Kidney (tissue), 14 donors: ENCODE results near the gene PALD1. TPM values are rescaled to one million over a fixed set of nuclear protein-coding genes. Genes with fewer than 3 reads are reported as not detected.

Experiments used
- DNase-seq, 5 donors: peaks; one replicate each; pipeline ENCODE4 v3.0.0-alpha.2; 2013 to 2020
- FAIRE-seq: peaks from 2 replicates; lab custom pipeline; 2012; peaks lifted over from hg19 to GRCh38; lab: Jason Lieb, UNC
- H3K27ac ChIP-seq, 2 donors: one replicate each; pipeline ENCODE4 v1.7.0; 2013; ENCODE audit warnings: low read depth in 2 of 2, low read length in 2 of 2, inconsistent platforms in 1 of 2
- H3K27me3 ChIP-seq: one replicate; pipeline ENCODE4 v1.7.1; 2013; ENCODE audit warnings: low read length, inconsistent platforms; ENCODE audit not compliant: control insufficient read depth, insufficient read depth
- H3K36me3 ChIP-seq, 3 donors: one replicate each; pipeline versions ENCODE4 v1.7.0 to v1.7.1; 2013; ENCODE audit warnings: low read length in 3 of 3, control low read depth in 1 of 3, inconsistent platforms in 1 of 3; ENCODE audit not compliant: insufficient read depth in 3 of 3, control insufficient read depth in 2 of 3
- H3K4me1 ChIP-seq, 3 donors: one replicate each; pipeline versions ENCODE4 v1.7.0 to v1.7.1; 2013; ENCODE audit warnings: low read length in 3 of 3, inconsistent platforms in 1 of 3, low read depth in 1 of 3; ENCODE audit not compliant: control insufficient read depth in 2 of 3, insufficient read depth in 2 of 3
- H3K4me3 ChIP-seq, 3 donors: one replicate each; pipeline versions ENCODE4 v1.7.0 to v1.8.1; 2013; ENCODE audit warnings: low read length in 3 of 3, control low read depth in 1 of 3, inconsistent platforms in 1 of 3
- H3K9ac ChIP-seq, 3 donors: one replicate each; pipeline versions ENCODE4 v1.7.0 to v1.7.1; 2013; ENCODE audit warnings: low read length in 3 of 3, control low read depth in 1 of 3, inconsistent platforms in 1 of 3
- H3K9me3 ChIP-seq, 3 donors: one replicate each; pipeline versions ENCODE4 v1.7.0 to v1.7.1; 2013; ENCODE audit warnings: low read length in 3 of 3, control low read depth in 1 of 3, inconsistent platforms in 1 of 3; ENCODE audit not compliant: control insufficient read depth in 2 of 3, insufficient read depth in 1 of 3
- CTCF ChIP-seq: IDR thresholded peaks from 3 replicates; pipeline ENCODE4 v1.5.1; 2012; ENCODE audit warnings: mild to moderate bottlenecking, moderate library complexity, borderline replicate concordance; ENCODE audit not compliant: insufficient read depth; ENCODE audit errors: extremely low read depth
- intact Hi-C: fragments of 100-400 bp; cut with DNase I; formaldehyde crosslinking; loops from one replicate; pipeline ENCODE4 v1.11.1; 2022
- polyA plus RNA-seq: library from polyadenylated mRNA; stranded (reverse); fragments of 350-450 nt; fragmentation: Illumina TruSeq; extraction: RNeasy Lipid Tissue Mini Kit (QIAGEN cat#74804); gene quantifications from one replicate; pipeline ENCODE4 v1.2.3, GENCODE V29; 2014; ENCODE audit warnings: low read depth, low replicate concordance; ENCODE audit not compliant: insufficient read depth
- total RNA-seq: library from RNA; stranded (reverse); fragmentation: NEBNext Ultra II Directional; extraction: Animal tissue kit (Norgen Biotek cat#: 25700); gene quantifications from one replicate; pipeline ENCODE4 v1.2.1, GENCODE V29; 2021
- donor health status: control.
- donor health status: control.
- donor health status: control.
- donor health status: control.
- donor health status: control.
- donor health status: DM: yes; HTN: yes; CAD: no.
- donor health status: Normal renal cell carcinoma (clear cell type).

PALD1 gene
- total and polyA plus RNA-seq, 2 donors from 2014 or later: 3.0 to 14.4 TPM

GRCh38 chr10:70552586-70552985 lies 74.0 kb downstream of the PALD1 start:
- no peak for TF ChIP-seq CTCF
- peak in 1 of 5 donors; percentile 57 for DNase-seq
- Histone ChIP-seq H3K27ac (no peak overlapping the region), H3K27me3 (no peaks in the 10 kb centered on the region), H3K9ac (no peak overlapping the region), H3K4me1 (no peaks in the 10 kb centered on the region), H3K4me3 (no peak overlapping the region), H3K36me3 (peaks cover 0 to 3% (median 0%) of the 10 kb centered on the region in 3 donors), H3K9me3 (no peaks in the 10 kb centered on the region)
- intact Hi-C loops: loop anchor here (5.0 kb wide), 1 partner anchor 210 kb away; no protein-coding TSS in a partner anchor
- no peak for FAIRE-seq

- Histone ChIP-seq H3K4me1 (peaks cover 0 to 3% (median 0%) of the 10 kb centered on the region in 3 donors), H3K27ac (no peak overlapping the region), H3K4me3 (no peak overlapping the region), H3K27me3 (no peaks in the 10 kb centered on the region), H3K9me3 (no peaks in the 10 kb centered on the region), H3K9ac (no peak overlapping the region), H3K36me3 (peaks cover 0 to 3% (median 0%) of the 10 kb centered on the region in 3 donors)
- DNase-seq (peak in 1 of 5 donors; percentile 27), FAIRE-seq (no peak)
- TF ChIP-seq CTCF: no peak
- intact Hi-C loops: no loop called here
These were observed 76.8 kb downstream of the PALD1 start for GRCh38 chr10:70555371-70555770.

- Histone ChIP-seq H3K27ac (no peak overlapping the region), H3K9me3 (no peaks in the 10 kb centered on the region), H3K4me1 (peaks cover 0 to 3% (median 0%) of the 10 kb centered on the region in 3 donors), H3K4me3 (no peak overlapping the region), H3K27me3 (no peaks in the 10 kb centered on the region), H3K36me3 (peaks cover 0 to 3% (median 0%) of the 10 kb centered on the region in 3 donors), H3K9ac (no peak overlapping the region)
- intact Hi-C loops: no loop called here
- peak in 2 of 5 donors; percentile 19 to 56 for DNase-seq
- no peak for FAIRE-seq
- TF ChIP-seq CTCF: no peak
These were observed 78.7 kb downstream of the PALD1 start for GRCh38 chr10:70557086-70557845.
